Measurements from ENCODE around the gene BMPER.

GRCh38 chr7:34093276-34093675 lies 187.9 kb downstream of the BMPER start:
- no peak for TF ChIP-seq EZH2 (IDR thresholded peaks at IDR 0.05; ENCODE audit: borderline replicate concordance, low read length)
- TF ChIP-seq CTCF (conservative IDR thresholded peaks at IDR 0.05 in 1 of 2, IDR thresholded peaks at IDR 0.05 in 1 of 2; ENCODE audit: extremely low read depth in 1 of 2, insufficient read depth in 1 of 2, low read depth in 1 of 2, low read length in 2 of 2), result no peak

All from mammary epithelial cell (primary cell).